Small intestine (tissue), 7 donors: ENCODE data around the gene SETD1A. TPM values are rescaled to one million over a fixed set of nuclear protein-coding genes. Genes with fewer than 3 reads are reported as not detected.

ENCODE experiments used
- DNase-seq, 2 donors: peaks; one replicate each; pipeline versions ENCODE4 v3.0.0 to v3.0.0-alpha.2; 2013
- FAIRE-seq: peaks from 2 replicates; lab custom pipeline; 2012; peaks lifted over from hg19 to GRCh38; lab: Jason Lieb, UNC
- H3K27ac ChIP-seq, 3 donors: one replicate each; pipeline ENCODE4 v1.5.1; 2013; ENCODE audit warnings: low read length in 2 of 3, mild to moderate bottlenecking in 2 of 3, control low read depth in 1 of 3, inconsistent platforms in 1 of 3, low read depth in 1 of 3, moderate library complexity in 1 of 3
- H3K27me3 ChIP-seq, 3 donors: one replicate each; pipeline ENCODE4 v1.6.1; 2013; ENCODE audit warnings: low read length in 3 of 3, inconsistent platforms in 1 of 3; ENCODE audit not compliant: control insufficient read depth in 3 of 3, insufficient read depth in 3 of 3
- H3K36me3 ChIP-seq, 3 donors: one replicate each; pipeline ENCODE4 v1.6.1; 2013; ENCODE audit warnings: low read length in 3 of 3, inconsistent platforms in 1 of 3, low read depth in 1 of 3, mild to moderate bottlenecking in 1 of 3, moderate library complexity in 1 of 3; ENCODE audit not compliant: control insufficient read depth in 3 of 3, insufficient read depth in 2 of 3
- H3K4me1 ChIP-seq, 3 donors: one replicate each; pipeline ENCODE4 v1.6.1; 2013; ENCODE audit warnings: low read length in 2 of 3, inconsistent platforms in 1 of 3, low read depth in 1 of 3, mild to moderate bottlenecking in 1 of 3, moderate library complexity in 1 of 3; ENCODE audit not compliant: control insufficient read depth in 3 of 3, insufficient read depth in 2 of 3
- H3K4me3 ChIP-seq, 3 donors: one replicate each; pipeline ENCODE4 v1.5.1; 2013; ENCODE audit warnings: low read length in 3 of 3, control low read depth in 1 of 3, inconsistent platforms in 1 of 3, low read depth in 1 of 3, mild to moderate bottlenecking in 1 of 3, moderate library complexity in 1 of 3
- H3K9me3 ChIP-seq, 2 donors: one replicate each; pipeline ENCODE4 v1.6.1; 2013; ENCODE audit warnings: low read depth in 1 of 2, low read length in 1 of 2; ENCODE audit not compliant: control insufficient read depth in 2 of 2, insufficient read depth in 1 of 2
- WGBS, 3 donors: extraction: QIAGEN DNeasy Blood & Tissue Kit; methylation state at CpG; one replicate each; pipeline ENCODE4 v1.1.7; 2013; 5-methylcytosine and 5-hydroxymethylcytosine counted together
- polyA plus RNA-seq, 4 donors: library from polyadenylated mRNA; stranded (reverse) in 3 of 4; unstranded in 1 of 4; fragments of 200-250 nt in 3 of 4; fragments of 120-200 nt in 1 of 4; gene quantifications; one replicate each; pipeline versions ENCODE4 v1.2.1 to v1.2.3, GENCODE V29; 2013
- donor health status: healthy with polysubstance abuse.
- donor health status: control.
- donor health status: control.
- donor health status: Bipolar disorder and iron deficiency.
- donor health status: healthy.

SETD1A gene
- polyA plus RNA-seq, 4 donors = 6.9 to 11.4 (median 9.0) TPM

DNA sequence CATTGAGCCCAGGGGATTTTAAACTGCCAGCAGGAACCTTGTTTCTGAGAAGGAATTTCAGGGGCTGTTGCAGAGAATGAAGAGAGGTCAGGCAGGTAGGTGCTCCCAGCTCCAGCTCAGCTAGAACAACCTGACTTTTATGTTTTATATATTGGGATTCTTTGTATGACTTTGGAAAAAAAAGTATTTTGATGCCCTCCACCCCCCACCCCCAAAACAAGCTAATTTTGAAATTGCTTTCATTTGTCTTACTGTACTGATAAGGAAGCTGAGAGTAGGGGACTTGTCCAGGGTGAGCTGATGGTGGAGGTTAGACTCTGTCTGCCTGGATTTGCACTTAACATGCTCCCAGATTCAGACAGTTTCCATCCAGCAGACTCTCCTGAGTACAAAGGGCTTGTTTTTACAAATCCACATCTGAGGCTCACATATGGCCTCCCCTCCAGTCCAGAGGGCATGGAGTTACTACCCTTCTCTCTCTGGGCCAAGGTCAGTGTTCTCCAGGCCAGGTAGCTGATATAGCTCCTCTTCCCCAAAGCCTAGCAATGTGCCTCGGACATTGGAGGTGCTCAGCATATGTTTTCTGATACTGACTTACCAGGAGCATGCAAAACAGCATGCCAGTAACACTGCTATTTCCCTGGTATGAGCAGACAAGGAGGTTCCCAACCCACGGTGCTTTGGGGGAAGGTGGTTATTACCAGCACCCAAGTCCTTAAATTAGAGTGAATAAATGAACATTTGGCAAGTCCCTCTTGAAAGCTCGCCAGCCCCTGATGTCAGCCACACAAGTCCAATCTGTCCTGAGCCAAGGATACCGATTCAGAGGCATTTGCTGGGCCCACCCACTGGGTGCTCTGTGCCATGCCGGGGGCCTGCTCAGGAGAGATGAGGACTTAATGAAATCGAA lies 41.6 kb downstream of the SETD1A start:
- 61 to 69% (median 65%) methylated on average over 6 of the region's 6 CpGs for WGBS, 3 donors
- DNase-seq = peak; percentile 41 to 71
- Histone ChIP-seq H3K27me3 (no peaks in the 10 kb centered on the region), H3K4me3 (no peak overlapping the region), H3K36me3 (no peaks in the 10 kb centered on the region), H3K9me3 (no peaks in the 10 kb centered on the region), H3K4me1 (peaks cover 0 to 40% (median 0%) of the 10 kb centered on the region in 3 donors), H3K27ac (peak overlapping the region in 1 of 3 donors; percentile 2)
- FAIRE-seq = no peak

DNA sequence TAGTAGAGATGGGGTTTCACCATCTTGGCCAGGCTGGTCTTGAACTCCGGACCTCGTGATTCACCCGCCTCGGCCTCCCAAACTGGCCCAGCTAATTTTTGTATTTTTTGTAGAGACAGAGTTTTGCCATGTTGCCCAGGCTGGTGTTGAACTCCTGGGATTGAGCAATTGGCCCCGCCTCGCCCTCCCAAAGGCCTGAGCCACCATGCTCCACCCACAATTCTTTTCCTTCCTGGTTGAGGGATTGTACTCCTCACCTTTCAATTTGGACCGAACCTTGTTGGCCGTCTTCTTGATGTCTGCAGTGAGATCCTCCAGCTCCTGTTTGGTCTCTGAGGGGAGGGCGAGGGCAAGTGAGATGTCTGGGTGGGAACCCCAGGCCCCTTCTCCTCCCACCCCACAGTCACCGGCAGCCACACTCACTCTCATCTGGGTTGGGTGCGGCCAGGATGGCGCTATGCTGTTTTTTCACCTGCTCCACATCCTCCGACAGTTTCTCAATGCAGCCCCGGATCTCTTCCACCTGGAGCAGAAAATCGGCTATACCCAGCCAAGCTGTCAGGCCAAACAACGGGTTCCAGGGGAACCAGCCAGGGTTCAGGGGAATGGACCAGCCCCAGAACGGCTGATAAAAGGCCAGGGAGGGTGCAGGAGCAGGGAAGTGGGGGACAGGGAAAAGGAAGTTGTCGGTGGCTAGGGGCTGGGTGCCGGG lies 43.3 kb downstream of the SETD1A start:
- H3K27ac ChIP-seq = no peak overlapping the region
- no peaks in the 10 kb centered on the region for H3K36me3 ChIP-seq
- FAIRE-seq = no peak
- H3K4me1 ChIP-seq = peaks cover 0 to 40% (median 0%) of the 10 kb centered on the region in 3 donors
- peaks cover 0 to 9% (median 0%) of the 10 kb centered on the region in 3 donors for H3K27me3 ChIP-seq
- WGBS, 3 donors = 58 to 84% (median 69%) methylated on average over 19 of the region's 19 CpGs
- no peak overlapping the region for H3K4me3 ChIP-seq
- H3K9me3 ChIP-seq = no peaks in the 10 kb centered on the region
- DNase-seq = peak in 1 of 2 donors; percentile 48

DNA sequence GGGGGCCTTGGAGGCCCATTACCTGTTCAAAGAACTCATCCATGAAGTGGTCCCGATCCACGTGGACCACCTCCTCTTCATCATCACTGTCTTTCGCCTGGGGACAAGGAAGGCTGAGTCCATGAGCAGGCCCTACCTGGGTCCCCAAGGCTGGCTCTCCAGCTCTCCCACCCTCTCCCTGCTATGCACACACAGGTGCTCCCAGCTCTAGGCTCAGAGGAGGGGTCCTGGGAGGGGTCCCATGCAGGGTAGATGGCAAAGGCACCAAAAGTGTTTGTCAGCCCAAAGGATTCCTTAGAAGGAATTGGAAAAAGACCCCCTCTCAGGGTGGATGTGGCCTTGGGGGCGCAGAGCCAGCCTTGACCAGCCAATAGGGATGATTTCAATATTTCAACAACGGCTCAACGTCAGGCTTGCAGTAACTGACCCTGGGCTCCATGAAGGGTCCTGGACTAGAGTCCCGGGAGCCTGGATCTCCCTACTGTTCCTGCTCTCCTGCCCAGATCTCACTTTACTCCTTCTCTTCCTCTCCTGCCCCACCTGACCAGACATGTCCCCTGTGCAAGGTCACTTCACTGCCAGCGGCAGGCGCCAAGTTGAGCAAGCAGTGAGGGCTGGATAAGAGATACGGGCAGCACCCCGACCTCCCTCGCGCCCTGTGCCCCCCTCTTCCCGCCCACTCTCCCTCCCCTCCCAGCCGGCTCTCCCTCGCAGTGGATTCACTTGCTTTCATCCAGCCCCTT lies 44.1 kb downstream of the SETD1A start:
- FAIRE-seq = no peak
- Histone ChIP-seq H3K27me3 (peaks cover 0 to 15% (median 2%) of the 10 kb centered on the region in 3 donors), H3K9me3 (no peaks in the 10 kb centered on the region), H3K4me1 (peaks cover 0 to 34% (median 0%) of the 10 kb centered on the region in 3 donors), H3K4me3 (no peak overlapping the region), H3K27ac (no peak overlapping the region), H3K36me3 (no peaks in the 10 kb centered on the region)
- WGBS, 3 donors = 30 to 62% (median 53%) methylated on average over 15 to 16 of the region's 16 CpGs
- peak in 1 of 2 donors; percentile 37 for DNase-seq

- Histone ChIP-seq H3K36me3 (no peaks in the 10 kb centered on the region), H3K4me3 (no peak overlapping the region), H3K9me3 (no peaks in the 10 kb centered on the region), H3K27ac (no peak overlapping the region), H3K27me3 (peaks cover 0 to 21% (median 2%) of the 10 kb centered on the region in 3 donors), H3K4me1 (peaks cover 0 to 33% (median 0%) of the 10 kb centered on the region in 3 donors)
- DNase-seq = no peak
- FAIRE-seq = no peak
- 74 to 80% (median 78%) methylated on average over 10 of the region's 10 CpGs for WGBS, 3 donors
These were observed 44.7 kb downstream of the SETD1A start for GRCh38 chr16:31002250-31002700.

DNA sequence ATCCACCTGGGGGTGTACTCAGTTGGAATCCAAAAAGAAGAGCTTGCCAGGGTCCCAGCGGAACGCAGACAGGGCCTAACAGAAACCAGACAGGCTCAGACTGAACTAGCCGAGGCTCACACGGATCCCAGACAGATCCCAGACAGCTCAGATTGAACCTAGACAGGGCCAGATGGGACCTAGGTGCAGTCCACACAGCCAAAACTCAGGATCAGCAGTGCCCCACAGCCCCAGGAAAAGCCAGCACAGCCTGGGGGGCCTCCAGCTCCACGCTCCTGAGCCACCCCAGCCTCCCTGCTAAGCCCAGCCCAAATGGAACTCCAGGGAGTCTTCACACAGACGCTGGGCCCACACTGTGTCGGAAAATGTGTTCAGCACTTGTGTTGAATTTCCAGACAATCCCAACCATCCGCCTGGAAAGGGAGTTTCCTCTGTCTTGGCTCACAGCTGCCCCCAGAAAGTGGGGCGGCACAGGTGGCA lies 45.3 kb downstream of the SETD1A start:
- Histone ChIP-seq H3K4me3 (no peak overlapping the region), H3K36me3 (no peaks in the 10 kb centered on the region), H3K27ac (no peak overlapping the region), H3K9me3 (no peaks in the 10 kb centered on the region), H3K27me3 (peaks cover 0 to 27% (median 2%) of the 10 kb centered on the region in 3 donors), H3K4me1 (peaks cover 0 to 27% (median 0%) of the 10 kb centered on the region in 3 donors)
- FAIRE-seq = no peak
- no peak for DNase-seq
- 85 to 91% (median 90%) methylated on average over 9 of the region's 9 CpGs for WGBS, 3 donors

- Histone ChIP-seq H3K4me1 (peaks cover 0 to 18% (median 0%) of the 10 kb centered on the region in 3 donors), H3K27ac (no peak overlapping the region), H3K9me3 (no peaks in the 10 kb centered on the region), H3K36me3 (no peaks in the 10 kb centered on the region), H3K27me3 (peaks cover 0 to 32% (median 2%) of the 10 kb centered on the region in 3 donors), H3K4me3 (no peak overlapping the region)
- DNase-seq (no peak), FAIRE-seq (no peak)
- WGBS, 3 donors = 80 to 87% (median 83%) methylated on average over 6 of the region's 6 CpGs
These were observed 46.2 kb downstream of the SETD1A start for GRCh38 chr16:31003744-31004143.

- Histone ChIP-seq H3K27ac (no peak overlapping the region), H3K4me3 (no peak overlapping the region), H3K4me1 (peaks cover 0 to 10% (median 0%) of the 10 kb centered on the region in 3 donors), H3K27me3 (peaks cover 0 to 41% (median 2%) of the 10 kb centered on the region in 3 donors), H3K36me3 (no peaks in the 10 kb centered on the region), H3K9me3 (no peaks in the 10 kb centered on the region)
- WGBS, 3 donors = 61 to 84% (median 67%) methylated on average over 2 of the region's 2 CpGs
- DNase-seq = no peak
- no peak for FAIRE-seq
These were observed 47.1 kb downstream of the SETD1A start for GRCh38 chr16:31004658-31005057.
